HuH-7.5 (cell line): ENCODE measurements around the gene UBE3A.
"Not testable (repeated sequence)": the region's sequence is repeated elsewhere in the genome, so short reads cannot be mapped to it uniquely, and the experiment has no call there.

ENCODE experiments used
- DNase-seq: peaks from one replicate; pipeline ENCODE4 v3.0.0; 2011; ENCODE audit warnings: low spot score

The UBE3A gene

DNA sequence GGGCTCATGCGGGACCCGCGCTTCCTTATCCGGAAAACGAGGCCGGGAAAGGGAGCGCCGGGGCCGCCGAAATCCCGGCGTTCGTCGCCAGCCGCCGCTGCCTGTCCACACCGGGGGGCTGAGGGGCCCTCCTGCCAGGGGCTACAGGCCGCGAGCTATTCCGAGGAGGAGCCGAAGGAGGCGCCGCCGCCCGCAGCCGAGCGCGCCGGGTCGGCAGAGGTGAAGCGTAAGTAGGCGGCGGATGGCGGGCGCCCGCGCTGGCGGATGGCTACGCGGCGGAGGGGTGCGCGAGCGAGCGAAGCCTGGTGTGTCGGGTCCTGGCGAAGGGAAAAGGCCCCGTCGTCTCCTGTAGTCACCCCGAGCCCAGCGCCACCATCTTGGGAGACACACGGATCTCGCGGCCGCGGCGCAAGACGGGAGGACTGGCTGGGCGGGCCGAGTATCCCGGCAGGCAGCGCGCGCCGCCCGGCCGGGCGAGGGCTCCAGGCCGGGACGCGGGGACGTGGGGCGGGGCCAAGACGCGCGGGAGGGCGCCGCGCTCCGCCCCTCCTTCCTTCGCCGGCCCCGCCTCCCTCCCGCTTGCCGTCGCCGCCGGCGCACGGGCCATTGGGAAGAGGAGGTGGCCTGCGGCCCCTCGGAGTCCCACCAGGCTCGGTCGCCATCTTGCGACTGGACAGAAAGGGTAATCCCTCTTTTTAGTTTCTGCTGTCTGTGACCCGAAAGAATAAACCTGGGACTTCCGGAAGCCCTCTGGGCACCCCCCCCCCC, at the start of gene UBE3A:
Gene UBE3A, minus strand, starts transcription at position 424 of the 768 bp plus-strand sequence. CDS start 29,917 bp downstream, outside the sequence.
- peak; percentile 45 for DNase-seq

DNA sequence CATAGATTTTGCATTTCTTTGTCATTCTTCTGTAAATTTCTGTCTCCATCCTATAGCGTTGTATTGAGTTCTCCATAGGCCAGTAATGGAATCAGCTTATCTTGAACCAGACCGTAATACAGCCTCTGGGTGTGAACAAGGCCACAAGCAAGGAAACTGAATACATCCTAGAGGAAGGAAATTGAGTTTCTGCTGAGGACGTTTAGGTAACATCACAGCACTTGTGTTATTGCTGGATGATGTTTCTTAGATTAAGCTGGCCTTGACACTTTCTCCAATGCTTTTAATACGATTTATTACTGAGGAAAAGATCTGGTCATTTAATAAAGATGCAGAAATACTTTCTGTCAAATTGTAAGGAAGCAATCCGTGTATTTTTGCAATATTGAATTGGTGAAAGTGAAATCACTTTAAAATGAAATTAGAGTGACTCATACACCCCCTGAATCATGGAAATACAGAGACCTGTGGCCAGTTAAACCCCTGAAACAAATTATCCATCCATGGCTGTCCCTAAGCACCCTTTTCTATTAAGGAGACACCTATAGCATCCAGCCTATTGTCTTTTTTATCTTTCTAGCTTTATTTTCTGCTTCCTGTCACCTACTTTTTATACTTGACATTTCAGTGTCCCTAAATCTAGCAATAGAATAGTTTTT, 48.5 kb upstream of the UBE3A start:
- DNase-seq = no peak

DNA sequence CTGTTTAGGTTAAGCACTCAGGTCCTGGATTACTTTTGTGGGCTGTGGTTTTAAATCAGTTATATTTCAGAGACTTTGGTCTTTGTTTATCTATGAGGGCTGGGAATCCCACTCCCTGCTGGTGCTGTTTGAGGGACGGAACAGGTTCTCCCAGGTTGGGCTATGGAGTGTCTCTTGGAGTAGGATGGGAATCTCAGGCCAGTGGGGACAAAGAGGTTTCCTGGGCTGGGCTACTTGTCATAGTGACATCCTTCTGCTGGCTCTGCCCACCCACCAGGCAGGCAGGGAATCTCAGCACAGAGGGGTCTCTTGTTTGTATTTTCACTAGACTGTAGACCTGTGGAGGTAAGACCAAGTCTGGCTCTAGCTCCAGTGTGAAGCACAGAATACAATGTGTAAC, 47.2 kb upstream of the UBE3A start:
- no peak for DNase-seq

DNA sequence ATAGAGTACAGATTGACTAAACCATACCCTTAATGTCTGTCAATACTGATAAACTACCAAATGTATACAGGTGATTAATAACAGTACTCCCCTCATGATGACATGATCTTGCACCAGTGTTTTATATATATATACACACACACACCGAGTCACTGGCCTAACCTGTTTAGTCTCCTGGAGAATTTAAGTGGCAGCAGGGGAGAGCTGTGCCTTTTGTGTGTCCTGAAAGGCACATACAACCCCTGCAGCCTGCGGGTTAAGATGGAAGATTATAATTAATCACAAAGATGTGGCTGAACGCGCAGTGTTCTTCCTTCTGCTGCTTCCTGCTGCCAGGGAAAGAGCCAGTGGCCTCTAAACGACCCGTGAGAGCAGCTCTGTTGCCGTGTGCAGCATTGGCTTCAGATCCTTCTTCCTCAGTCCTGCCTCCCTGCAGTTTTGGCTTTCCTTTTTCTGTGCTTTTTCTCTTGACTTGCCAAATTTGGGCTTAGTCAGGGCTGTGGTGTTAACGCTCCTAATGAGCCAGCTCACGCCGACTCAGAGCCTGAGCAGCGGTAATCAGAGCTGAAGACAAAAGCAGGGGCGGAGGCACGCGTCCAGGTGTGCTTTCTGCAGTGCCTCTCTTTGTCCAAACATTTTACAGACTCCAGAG, 42.5 kb upstream of the UBE3A start:
- no peak for DNase-seq

DNA sequence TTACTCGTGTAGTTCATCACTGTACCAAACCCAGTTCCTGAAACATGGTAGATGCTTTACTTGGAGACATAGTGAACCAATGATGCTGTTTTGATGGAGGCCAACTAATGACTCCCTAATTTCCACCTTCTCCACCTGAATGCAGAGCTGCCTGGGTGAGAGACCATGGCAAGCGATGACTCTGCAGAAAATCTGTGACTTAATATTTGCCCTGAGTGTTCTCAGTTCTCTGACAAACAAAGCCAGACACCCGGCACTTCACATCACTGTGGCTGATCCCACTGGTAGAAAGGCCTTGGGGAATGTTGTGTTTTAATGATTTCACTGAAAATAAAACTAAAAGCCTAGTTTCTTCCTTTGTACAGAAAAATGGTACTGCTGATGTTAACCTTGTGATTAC, 39.5 kb upstream of the UBE3A start:
- no peak for DNase-seq

DNA sequence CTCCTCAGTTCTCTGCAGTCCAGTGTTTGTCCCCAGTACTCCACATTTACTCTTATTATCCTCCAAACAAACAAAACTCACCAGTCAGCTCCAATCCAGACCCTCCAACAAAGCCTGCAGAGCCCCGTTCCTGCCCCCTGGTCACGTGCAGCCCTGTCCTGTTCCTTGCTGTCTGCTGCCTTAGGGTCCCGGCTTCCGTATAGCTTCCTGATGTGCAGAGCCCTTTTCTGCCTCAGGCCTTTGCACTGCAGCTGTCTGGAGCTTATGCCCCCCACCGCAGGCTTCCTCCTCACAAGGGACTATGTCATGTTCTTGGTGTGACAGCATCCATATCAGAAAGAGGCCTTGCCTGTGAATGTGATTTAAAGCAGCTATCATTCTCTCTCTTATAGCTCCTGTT, 39.0 kb upstream of the UBE3A start:
- DNase-seq = no peak

DNA sequence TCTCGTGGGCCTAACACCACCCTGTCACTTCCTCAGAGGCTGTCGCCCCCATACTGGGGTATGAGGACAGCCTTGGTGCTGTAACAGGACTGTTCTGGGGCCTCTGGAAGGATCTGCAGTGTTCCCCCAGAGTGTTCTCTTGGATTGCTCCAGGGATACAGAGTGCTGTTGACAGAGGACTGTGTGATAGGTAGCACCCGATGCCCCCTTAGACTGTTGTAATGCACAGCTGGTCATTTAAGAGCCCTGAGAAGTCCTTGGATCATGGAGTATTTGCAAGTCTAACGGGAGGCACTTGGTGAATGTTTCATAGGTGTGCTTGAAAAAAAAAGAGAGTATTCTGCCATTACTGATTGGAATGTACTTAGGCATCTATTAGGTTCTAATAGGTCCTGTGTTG, 35.4 kb upstream of the UBE3A start:
- DNase-seq = no peak

DNA sequence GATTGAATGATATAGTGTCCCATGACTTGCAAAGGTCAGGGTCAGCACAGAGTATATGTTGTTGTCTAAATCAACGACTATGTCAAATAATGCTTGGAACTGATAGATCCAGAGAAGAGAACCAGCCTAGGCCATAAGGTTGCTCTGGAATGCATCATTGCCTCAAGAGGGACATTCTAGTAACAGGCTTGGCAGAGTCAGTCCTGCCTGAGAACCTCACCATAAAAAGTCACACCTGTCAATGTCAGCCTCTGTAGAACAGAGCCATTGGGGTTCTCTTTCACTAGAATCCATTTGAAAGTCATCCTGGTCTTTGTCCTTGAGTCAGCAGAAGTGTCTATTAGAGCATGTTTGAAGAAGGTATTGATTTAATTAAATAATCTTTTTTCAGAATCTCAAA, 31.4 kb upstream of the UBE3A start:
- no peak for DNase-seq

DNA sequence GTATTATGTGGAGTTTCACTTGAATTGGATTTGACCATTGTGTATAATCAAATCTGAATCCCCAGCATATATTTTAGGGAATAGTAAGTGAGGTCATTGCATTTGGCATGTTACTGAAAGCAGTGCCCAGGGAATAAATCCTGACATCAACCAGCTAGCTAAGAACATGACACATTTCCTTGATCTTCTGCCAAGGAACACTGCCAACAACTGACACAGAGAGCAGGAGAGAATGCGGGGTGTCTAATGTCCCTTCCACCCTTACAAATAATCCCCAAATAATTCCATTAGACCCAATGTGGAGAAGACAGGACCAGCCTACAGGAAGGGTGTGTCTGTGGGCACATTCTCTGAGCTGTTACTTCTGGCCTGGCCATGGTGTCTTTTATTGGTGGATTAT, 30.6 kb upstream of the UBE3A start:
- no peak for DNase-seq

DNA sequence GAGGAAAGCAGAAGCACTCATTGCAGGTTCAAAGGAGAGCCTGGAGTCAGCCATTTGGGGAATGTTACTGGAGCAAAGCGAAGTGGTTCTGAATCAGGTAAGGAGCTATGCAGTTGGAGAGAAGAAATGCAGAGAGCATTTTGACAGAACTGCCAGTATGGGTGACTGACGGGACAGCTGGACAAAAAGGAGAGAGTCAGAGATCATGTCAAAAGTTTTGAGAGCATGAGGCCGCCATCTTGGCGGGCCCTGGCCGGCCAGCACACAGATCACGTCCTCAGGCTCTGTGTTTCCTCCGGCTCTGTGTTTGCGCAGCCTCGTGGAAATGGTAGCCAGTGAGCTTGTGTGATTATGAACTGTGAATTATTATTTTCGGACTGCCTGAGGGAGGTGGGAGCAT, 29.8 kb upstream of the UBE3A start:
- no peak for DNase-seq

DNA sequence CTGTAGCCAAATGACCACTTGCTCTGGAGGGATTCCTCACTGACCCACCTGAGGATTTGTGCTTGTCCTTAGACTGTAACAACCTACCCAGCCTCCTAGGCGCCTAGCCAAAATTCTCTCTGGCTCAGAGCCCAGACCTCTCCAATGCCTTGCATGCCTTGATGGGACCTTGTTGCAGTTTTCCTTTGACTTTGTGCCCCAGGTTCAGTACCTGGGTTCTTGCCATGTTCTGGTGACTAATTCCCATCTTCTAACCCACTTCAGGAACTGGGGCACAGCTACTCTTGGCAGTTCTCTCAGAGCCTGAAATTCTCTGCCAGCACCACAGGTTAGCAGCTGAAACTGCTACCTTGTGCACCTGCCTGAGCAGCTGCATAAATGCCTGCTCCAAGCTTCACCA, 27.0 kb upstream of the UBE3A start:
- no peak for DNase-seq

DNA sequence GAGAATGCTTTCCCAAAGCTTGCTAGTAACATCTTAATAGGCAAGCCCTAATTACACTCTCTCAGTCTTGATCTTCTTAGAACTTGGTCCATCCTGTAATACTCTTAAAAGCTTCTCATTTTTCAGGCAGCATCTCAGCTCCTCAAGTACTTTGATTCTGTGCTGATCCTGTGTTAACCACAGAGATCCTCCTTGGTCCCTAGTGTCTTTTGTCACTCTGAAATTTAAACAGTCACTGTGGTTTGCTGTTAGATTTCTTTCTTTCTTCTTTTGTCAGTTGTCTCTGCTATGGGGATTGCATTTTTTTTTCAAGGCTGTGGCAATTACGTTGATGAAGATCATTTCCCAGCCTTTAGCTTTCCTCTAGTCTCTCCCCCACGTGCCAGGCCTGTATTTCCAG, 26.0 kb upstream of the UBE3A start:
- no peak for DNase-seq

DNA sequence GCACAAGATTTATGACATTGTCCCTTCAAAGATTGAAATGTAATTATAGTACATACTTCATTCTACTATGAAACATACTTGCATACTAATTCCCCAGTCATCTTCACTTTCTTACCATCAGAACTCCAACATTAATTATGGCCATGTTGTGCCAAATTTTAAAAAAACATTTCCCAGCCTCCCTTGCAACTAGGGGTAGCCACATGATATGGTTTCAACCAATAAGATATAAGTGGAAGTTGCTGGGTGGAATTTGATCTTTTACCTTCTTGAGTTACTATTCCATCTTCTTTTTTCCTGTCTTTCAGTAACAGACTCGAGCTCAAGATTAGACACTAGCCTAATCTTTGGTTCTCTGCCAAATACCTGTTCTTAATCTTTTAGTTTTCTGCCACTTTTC, 25.6 kb upstream of the UBE3A start:
- no peak for DNase-seq

DNA sequence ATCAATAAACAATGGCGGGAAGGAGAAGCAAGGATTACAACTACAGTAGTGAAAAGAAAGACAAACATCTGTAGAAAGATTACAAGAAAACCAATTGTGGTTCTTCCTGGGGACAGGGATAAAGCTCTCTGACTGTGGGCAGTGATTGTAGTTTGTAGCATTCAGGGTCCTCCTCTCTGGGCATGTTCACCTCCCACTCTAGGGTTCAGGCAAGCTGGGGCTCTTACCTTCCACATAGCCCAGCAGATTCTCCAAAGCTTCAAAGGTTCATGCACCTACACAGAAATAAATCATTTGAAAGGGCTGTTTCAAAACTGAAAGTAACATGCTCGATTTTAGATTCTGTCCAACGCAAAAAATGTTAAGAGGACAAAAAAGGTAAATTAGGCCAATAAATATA, 17.4 kb upstream of the UBE3A start:
- no peak for DNase-seq

DNA sequence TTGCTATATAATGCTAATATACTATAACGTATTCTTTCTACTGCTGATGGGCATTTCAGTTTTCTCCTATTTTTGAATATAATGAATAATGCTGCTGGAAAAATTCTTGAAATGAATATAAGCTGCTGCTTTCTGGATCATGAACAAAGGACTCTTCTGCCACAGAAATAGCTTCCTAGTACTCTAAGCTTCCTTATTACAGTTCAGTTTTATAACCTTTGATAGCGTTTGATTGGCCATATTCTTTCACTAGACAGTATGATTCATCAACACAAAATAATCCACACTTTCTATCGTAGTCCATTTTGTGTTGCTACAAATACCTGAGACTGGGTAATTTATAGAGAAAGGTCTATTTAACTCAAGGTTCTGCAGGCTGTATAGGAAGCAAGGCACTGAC, 16.4 kb upstream of the UBE3A start:
- no peak for DNase-seq

DNA sequence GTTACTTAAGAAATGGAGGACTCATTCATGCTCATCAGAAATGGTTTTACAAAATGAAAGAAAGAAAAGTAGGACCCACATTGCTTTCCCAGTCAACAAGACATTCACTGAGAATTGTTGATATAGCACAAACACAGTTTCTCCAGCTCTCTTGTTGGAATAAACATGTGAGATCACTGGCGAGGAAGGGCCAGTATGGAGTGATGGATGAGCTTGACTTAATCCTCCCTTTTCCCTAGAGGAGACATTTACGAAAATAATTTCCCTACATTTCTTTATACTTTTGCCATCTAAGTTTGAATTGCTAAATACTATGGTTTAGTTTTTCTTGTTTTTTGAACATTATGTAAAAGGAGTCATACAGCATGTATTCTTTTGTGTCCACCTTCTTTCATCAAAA, 15.9 kb upstream of the UBE3A start:
- no peak for DNase-seq

DNA sequence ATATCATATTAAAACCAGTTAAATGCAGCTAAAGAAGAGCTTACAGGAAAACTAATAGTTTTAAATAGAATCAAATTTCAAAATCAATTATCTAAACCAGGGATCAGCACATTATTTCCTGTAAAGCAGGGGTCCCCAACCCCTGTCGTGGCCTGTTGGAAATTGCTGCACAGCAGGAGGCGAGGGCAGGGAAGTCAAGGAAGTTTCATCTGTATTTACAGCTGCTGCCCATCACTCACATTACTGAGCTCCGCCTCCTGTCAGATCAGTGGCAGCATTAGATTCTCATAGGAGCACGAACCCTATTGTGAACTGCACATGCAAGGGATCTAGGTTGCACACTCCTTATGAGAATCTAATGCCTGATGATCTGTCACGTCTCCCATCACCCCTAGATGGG, 14.4 kb upstream of the UBE3A start:
- not testable (repeated sequence) for DNase-seq

DNA sequence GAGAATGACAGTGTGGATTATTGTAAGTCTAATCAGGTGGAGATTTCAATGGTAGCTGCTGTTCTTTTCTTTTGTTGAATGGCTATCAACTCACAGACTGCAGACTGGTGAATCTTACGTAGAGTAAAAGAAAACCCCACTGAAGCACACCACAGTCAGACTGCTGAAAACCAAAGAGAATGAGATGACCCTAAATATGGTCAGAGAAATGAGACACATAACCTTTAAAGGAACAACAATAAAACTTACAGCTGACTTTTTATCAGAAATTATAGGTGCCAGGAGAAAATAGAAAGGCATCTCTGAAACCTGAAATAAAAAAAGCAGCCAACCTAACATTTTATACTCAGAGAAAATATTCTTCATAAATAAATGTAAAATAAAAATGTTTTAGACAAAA, 12.7 kb upstream of the UBE3A start:
- DNase-seq = no peak

DNA sequence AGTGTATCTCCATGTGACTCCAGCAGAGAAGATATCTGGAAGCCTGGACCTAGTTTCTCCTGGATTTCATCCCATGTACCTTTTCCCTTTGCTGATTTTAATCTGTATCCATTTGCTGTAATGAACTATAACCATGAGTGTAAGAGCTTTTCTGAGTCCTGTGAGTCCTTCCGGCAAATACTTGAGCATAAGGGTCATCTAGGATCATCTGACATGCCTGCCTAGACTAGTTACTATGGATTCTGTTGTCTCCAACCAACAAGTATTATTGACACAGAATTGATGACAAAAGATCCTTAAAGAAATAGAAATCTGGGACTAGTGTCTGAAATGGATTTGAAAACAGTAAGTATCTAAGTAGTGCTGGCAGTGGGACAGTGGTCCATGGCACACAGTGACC, 11.3 kb upstream of the UBE3A start:
- no peak for DNase-seq

DNA sequence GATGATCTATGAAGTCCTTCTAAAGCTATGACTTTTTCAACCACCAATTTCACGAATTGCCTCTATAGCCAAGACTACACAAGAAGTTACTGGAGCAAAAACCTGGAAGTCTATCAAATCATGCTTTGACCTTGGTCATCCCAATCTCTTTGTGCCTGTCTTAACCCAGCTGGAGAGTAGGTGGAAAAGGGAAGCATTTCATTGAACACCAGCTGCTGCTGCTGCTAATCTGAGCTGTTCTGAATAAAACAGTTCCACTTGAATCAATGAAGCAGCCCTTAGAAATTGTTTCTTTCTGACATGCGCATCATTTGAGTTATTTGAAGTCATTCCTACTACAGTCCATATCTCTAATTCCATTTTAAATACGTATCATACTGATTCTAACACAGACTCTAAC, 7.3 kb upstream of the UBE3A start:
- DNase-seq = no peak

DNA sequence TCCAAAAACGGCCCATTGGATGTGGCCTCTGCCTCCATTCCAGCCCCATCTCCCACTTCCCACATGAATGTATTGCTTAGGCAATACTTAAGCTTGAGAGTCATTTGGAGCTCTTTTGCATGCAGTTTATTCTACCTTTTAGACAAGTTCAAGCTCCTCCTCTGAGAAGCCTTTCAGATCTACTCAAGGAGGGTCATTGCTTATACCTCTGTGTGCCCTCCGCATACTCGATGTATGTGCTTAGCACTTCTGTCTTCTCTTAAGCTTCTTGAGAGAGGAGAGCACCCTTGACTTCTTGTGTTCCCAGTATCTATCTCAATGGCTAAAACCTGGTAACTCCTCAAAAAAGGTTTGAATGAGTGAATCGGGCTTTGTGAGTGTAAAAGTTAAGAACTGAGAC, 6.6 kb upstream of the UBE3A start:
- no peak for DNase-seq

DNA sequence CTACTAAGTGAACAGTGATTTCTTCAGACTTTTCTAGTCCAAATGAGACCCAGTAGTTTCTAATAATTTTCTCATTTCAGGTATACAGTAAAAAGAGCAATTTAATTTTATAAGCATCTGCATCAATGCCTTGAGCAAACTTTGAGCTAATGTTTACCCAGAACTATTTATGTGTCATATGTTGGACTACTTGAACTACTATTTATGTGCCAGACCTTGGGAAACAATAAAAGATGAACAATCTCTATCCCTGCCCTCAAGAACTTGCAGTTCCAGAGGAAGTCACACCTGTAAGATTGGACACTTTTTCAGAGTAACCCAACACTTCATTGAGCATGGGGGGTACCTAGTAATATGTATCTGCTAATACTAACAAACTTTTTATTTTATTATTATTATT, 2.3 kb upstream of the UBE3A start:
- no peak for DNase-seq

DNA sequence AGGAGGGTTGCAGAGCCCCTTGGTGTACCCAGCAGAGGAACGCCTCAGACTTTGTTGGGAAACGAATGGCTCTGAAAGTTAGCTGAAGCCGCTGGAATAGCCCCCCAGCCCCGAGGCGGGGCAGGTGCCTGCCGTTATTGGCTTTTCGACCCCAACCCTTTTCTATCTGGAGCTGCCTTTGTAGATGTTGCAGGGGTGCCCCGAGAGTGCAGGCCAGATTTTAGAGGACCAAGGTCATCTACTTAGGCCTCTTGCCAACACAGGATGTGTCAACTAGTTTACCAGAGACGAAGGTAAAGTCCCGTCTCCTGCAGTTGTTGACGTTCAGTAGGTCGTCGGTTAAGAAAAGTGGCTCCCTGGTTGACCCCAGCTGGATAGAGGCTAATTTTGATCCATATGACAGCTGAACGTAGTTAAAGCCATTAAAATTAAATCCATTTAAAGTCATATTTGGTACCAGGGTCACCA, 579 bp upstream of the UBE3A start:
- DNase-seq = no peak
